ENCODE results near the gene KCNH2. TPM values are rescaled to one million over a fixed set of nuclear protein-coding genes. Genes with fewer than 3 reads are reported as not detected.
"Not testable (repeated sequence)": the region's sequence is repeated elsewhere in the genome, so short reads cannot be mapped to it uniquely, and the experiment has no call there.

The KCNH2 gene
- total and polyA plus RNA-seq, 8 donors = 1.4 to 27.9 (median 3.9) TPM

- TF ChIP-seq CTCF (IDR thresholded peaks at IDR 0.05) = no peak
- peaks cover 0 to 20% (median 0%) of the 10 kb centered on the region in 3 donors for H3K4me1 ChIP-seq
- peaks cover 0 to 8% (median 0%) of the 10 kb centered on the region in 4 donors for H3K27me3 ChIP-seq
- intact Hi-C loops (cut with DNase I) = no loop called here
- no peaks in the 10 kb centered on the region for H3K36me3 ChIP-seq
- 20 to 21% methylated on average over 48 to 55 of the region's 55 CpGs for WGBS, 2 donors
- DNase-seq = peak in 5 of 6 donors; percentile 51 to 85 (median 56)
- ATAC-seq = peak; percentile 26 to 55 (median 40)
- no peaks in the 10 kb centered on the region for H3K9me3 ChIP-seq
- peak overlapping the region in 1 of 4 donors; percentile 32 for H3K4me3 ChIP-seq
- H3K27ac ChIP-seq = no peak overlapping the region
- no peak for FAIRE-seq
Measured at GRCh38 chr7:151013733-151014497, 35.8 kb upstream of the KCNH2 start.

DNA sequence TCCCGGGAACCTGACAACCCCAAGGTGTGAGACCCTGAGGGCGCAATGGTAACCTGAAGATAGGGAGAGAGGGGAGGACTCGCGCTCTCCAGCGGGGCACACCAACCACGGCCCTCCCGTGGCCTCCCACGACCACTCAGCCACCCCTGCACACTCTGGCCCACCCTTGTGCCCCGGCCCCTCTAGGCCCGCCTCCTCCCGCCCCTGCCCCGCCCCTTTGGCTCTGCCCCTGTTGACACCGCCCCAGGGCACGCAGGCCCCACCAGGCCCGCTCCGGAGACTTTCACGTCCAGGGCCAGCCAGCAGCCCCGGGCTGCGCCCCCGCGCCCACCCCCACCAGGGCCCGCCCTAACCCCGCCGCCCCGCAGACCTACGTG lies 35.2 kb upstream of the KCNH2 start:
- Histone ChIP-seq H3K27me3 (peaks cover 0 to 6% (median 0%) of the 10 kb centered on the region in 4 donors), H3K9me3 (no peaks in the 10 kb centered on the region), H3K4me1 (peaks cover 0 to 18% (median 0%) of the 10 kb centered on the region in 3 donors), H3K27ac (no peak overlapping the region), H3K36me3 (no peaks in the 10 kb centered on the region), H3K4me3 (peak overlapping the region in 1 of 4 donors; percentile 32)
- 1 to 14% methylated on average over 12 to 26 of the region's 26 CpGs for WGBS, 2 donors
- intact Hi-C loops (cut with DNase I) = no loop called here
- FAIRE-seq (no peak), DNase-seq (peak in 1 of 6 donors; percentile 62), ATAC-seq (peak; percentile 2 to 23 (median 4))
- TF ChIP-seq CTCF (IDR thresholded peaks at IDR 0.05) = no peak

DNA sequence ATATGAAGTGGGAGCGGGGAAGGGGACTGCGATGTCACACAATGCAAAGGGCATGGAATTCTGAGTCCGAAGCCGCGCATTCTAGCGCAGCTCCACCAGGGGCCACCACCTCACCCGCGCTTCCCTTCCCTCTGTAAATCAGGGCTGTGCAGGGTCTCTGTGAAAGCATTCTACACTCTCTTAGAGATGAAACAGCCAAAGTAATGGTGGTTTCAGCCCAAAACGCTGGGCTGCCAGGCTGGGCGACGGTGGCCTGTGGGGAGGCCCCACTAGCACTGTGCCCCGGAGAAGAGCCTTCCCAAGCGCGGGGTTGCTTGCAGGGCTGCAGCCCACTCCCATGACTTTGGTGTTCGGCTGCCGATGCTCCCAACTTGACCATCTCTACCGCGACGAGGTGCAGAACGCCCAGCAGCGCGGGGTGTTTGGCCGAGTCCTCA lies 34.8 kb upstream of the KCNH2 start:
- ATAC-seq (peak; percentile 31 to 76 (median 58)), DNase-seq (peak in 2 of 6 donors; percentile 37 to 44), FAIRE-seq (no peak)
- intact Hi-C loops (cut with DNase I) = no loop called here
- H3K36me3 ChIP-seq = no peaks in the 10 kb centered on the region
- H3K27ac ChIP-seq = no peak overlapping the region
- peaks cover 0 to 14% (median 0%) of the 10 kb centered on the region in 3 donors for H3K4me1 ChIP-seq
- TF ChIP-seq CTCF (IDR thresholded peaks at IDR 0.05) = peak in 2 of 4 donors; percentile 21 to 24
- peak overlapping the region in 1 of 4 donors; percentile 32 for H3K4me3 ChIP-seq
- WGBS, 2 donors = 11 to 14% methylated on average over 23 of the region's 23 CpGs
- no peaks in the 10 kb centered on the region for H3K9me3 ChIP-seq
- peaks cover 0 to 4% (median 0%) of the 10 kb centered on the region in 4 donors for H3K27me3 ChIP-seq

GRCh38 chr7:151012031-151012692 lies 34.0 kb upstream of the KCNH2 start:
- intact Hi-C loops (cut with DNase I) = no loop called here
- peaks cover 0 to 4% (median 0%) of the 10 kb centered on the region in 4 donors for H3K27me3 ChIP-seq
- no peak overlapping the region for H3K4me3 ChIP-seq
- no peak for TF ChIP-seq CTCF (IDR thresholded peaks at IDR 0.05)
- no peak overlapping the region for H3K27ac ChIP-seq
- ATAC-seq (no peak), FAIRE-seq (no peak), DNase-seq (peak in 1 of 6 donors; percentile 36)
- no peaks in the 10 kb centered on the region for H3K36me3 ChIP-seq
- WGBS, 2 donors = 55 to 59% methylated on average over 6 of the region's 6 CpGs
- H3K4me1 ChIP-seq = peaks cover 0 to 13% (median 0%) of the 10 kb centered on the region in 3 donors
- no peaks in the 10 kb centered on the region for H3K9me3 ChIP-seq

DNA sequence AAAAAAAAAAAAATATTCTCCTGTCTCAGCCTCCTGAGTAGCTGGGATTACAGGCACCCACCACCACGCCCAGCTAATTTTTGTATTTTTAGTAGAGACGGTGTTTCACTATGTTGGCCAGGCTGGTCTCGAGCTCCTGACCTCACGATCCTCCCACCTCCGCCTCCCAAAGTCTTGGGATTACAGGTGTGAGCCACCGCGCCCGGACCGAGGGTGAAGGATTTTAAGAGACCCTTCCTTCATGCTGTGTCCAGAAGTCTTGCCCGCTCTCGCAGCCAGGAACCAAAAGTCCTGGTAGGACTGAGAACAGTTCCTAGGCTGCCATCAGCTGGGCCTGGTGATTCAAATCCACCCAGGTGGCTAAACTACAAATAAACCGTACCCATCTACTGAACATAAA lies 33.5 kb upstream of the KCNH2 start:
- DNase-seq = peak in 1 of 6 donors; percentile 27
- H3K4me3 ChIP-seq; H3K36me3 ChIP-seq; H3K27me3 ChIP-seq; intact Hi-C loops (cut with DNase I); ATAC-seq; H3K9me3 ChIP-seq; FAIRE-seq; H3K27ac ChIP-seq: not testable (repeated sequence)
- 81 to 84% methylated on average over 12 of the region's 12 CpGs for WGBS, 2 donors
- peaks cover 0 to 13% (median 0%) of the 10 kb centered on the region in 3 donors for H3K4me1 ChIP-seq

Data from pancreas (tissue), 10 donors.